Fibroblast of lung (primary cell): Measurements from ENCODE around the gene GNPTG.

Source experiments
- EZH2 ChIP-seq: IDR thresholded peaks from 2 replicates; pipeline ENCODE4 v1.5.1; 2012; ENCODE audit warnings: low read length, control low read depth, mild to moderate bottlenecking; ENCODE audit errors: missing control alignments
- TF ChIP-seq, protein P1 (sequence below), 2 donors: IDR thresholded peaks in 1 of 2; conservative IDR thresholded peaks in 1 of 2; 1 replicate in 1 of 2; 2 replicates in 1 of 2; pipeline ENCODE4 v1.5.1; 2011 to 2012; ENCODE audit warnings: low read length in 2 of 2, control low read depth in 1 of 2, inconsistent platforms in 1 of 2, low read depth in 1 of 2, mild to moderate bottlenecking in 1 of 2

- TF ChIP-seq, protein P1, sequence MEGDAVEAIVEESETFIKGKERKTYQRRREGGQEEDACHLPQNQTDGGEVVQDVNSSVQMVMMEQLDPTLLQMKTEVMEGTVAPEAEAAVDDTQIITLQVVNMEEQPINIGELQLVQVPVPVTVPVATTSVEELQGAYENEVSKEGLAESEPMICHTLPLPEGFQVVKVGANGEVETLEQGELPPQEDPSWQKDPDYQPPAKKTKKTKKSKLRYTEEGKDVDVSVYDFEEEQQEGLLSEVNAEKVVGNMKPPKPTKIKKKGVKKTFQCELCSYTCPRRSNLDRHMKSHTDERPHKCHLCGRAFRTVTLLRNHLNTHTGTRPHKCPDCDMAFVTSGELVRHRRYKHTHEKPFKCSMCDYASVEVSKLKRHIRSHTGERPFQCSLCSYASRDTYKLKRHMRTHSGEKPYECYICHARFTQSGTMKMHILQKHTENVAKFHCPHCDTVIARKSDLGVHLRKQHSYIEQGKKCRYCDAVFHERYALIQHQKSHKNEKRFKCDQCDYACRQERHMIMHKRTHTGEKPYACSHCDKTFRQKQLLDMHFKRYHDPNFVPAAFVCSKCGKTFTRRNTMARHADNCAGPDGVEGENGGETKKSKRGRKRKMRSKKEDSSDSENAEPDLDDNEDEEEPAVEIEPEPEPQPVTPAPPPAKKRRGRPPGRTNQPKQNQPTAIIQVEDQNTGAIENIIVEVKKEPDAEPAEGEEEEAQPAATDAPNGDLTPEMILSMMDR (conservative IDR thresholded peaks at IDR 0.05 in 1 of 2, IDR thresholded peaks at IDR 0.05 in 1 of 2; ENCODE audit: low read depth in 1 of 2, low read length in 2 of 2), result no peak
- no peak for TF ChIP-seq EZH2
Observed at GRCh38 chr16:1403036-1403435, 51.3 kb downstream of the GNPTG start.
